Kidney (tissue), 14 donors: ENCODE data around the gene CLEC14A. TPM values are rescaled to one million over a fixed set of nuclear protein-coding genes. Genes with fewer than 3 reads are reported as not detected.
A peak's percentile ranks its signal among the peaks of the same experiment; 100 is the strongest.

Source experiments
- DNase-seq, 5 donors: peaks; one replicate each; pipeline ENCODE4 v3.0.0-alpha.2; 2013 to 2020
- FAIRE-seq: peaks from 2 replicates; lab custom pipeline; 2012; peaks lifted over from hg19 to GRCh38; lab: Jason Lieb, UNC
- H3K27ac ChIP-seq, 2 donors: one replicate each; pipeline ENCODE4 v1.7.0; 2013; ENCODE audit warnings: low read depth in 2 of 2, low read length in 2 of 2, inconsistent platforms in 1 of 2
- H3K27me3 ChIP-seq: one replicate; pipeline ENCODE4 v1.7.1; 2013; ENCODE audit warnings: low read length, inconsistent platforms; ENCODE audit not compliant: control insufficient read depth, insufficient read depth
- H3K36me3 ChIP-seq, 3 donors: one replicate each; pipeline versions ENCODE4 v1.7.0 to v1.7.1; 2013; ENCODE audit warnings: low read length in 3 of 3, control low read depth in 1 of 3, inconsistent platforms in 1 of 3; ENCODE audit not compliant: insufficient read depth in 3 of 3, control insufficient read depth in 2 of 3
- H3K4me1 ChIP-seq, 3 donors: one replicate each; pipeline versions ENCODE4 v1.7.0 to v1.7.1; 2013; ENCODE audit warnings: low read length in 3 of 3, inconsistent platforms in 1 of 3, low read depth in 1 of 3; ENCODE audit not compliant: control insufficient read depth in 2 of 3, insufficient read depth in 2 of 3
- H3K4me3 ChIP-seq, 3 donors: one replicate each; pipeline versions ENCODE4 v1.7.0 to v1.8.1; 2013; ENCODE audit warnings: low read length in 3 of 3, control low read depth in 1 of 3, inconsistent platforms in 1 of 3
- H3K9ac ChIP-seq, 3 donors: one replicate each; pipeline versions ENCODE4 v1.7.0 to v1.7.1; 2013; ENCODE audit warnings: low read length in 3 of 3, control low read depth in 1 of 3, inconsistent platforms in 1 of 3
- H3K9me3 ChIP-seq, 3 donors: one replicate each; pipeline versions ENCODE4 v1.7.0 to v1.7.1; 2013; ENCODE audit warnings: low read length in 3 of 3, control low read depth in 1 of 3, inconsistent platforms in 1 of 3; ENCODE audit not compliant: control insufficient read depth in 2 of 3, insufficient read depth in 1 of 3
- intact Hi-C: fragments of 100-400 bp; cut with DNase I; formaldehyde crosslinking; loops from one replicate; pipeline ENCODE4 v1.11.1; 2022
- polyA plus RNA-seq: library from polyadenylated mRNA; stranded (reverse); fragments of 350-450 nt; fragmentation: Illumina TruSeq; extraction: RNeasy Lipid Tissue Mini Kit (QIAGEN cat#74804); gene quantifications from one replicate; pipeline ENCODE4 v1.2.3, GENCODE V29; 2014; ENCODE audit warnings: low read depth, low replicate concordance; ENCODE audit not compliant: insufficient read depth
- total RNA-seq: library from RNA; stranded (reverse); fragmentation: NEBNext Ultra II Directional; extraction: Animal tissue kit (Norgen Biotek cat#: 25700); gene quantifications from one replicate; pipeline ENCODE4 v1.2.1, GENCODE V29; 2021
- TF ChIP-seq, protein P1 (sequence below): IDR thresholded peaks from 3 replicates; pipeline ENCODE4 v1.5.1; 2012; ENCODE audit warnings: mild to moderate bottlenecking, moderate library complexity, borderline replicate concordance; ENCODE audit not compliant: insufficient read depth; ENCODE audit errors: extremely low read depth
- donor health status: control.
- donor health status: control.
- donor health status: control.
- donor health status: control.
- donor health status: control.
- donor health status: DM: yes; HTN: yes; CAD: no.
- donor health status: Normal renal cell carcinoma (clear cell type).

Gene CLEC14A
- total and polyA plus RNA-seq, 2 donors from 2014 or later = 22.4 to 37.6 TPM

DNA sequence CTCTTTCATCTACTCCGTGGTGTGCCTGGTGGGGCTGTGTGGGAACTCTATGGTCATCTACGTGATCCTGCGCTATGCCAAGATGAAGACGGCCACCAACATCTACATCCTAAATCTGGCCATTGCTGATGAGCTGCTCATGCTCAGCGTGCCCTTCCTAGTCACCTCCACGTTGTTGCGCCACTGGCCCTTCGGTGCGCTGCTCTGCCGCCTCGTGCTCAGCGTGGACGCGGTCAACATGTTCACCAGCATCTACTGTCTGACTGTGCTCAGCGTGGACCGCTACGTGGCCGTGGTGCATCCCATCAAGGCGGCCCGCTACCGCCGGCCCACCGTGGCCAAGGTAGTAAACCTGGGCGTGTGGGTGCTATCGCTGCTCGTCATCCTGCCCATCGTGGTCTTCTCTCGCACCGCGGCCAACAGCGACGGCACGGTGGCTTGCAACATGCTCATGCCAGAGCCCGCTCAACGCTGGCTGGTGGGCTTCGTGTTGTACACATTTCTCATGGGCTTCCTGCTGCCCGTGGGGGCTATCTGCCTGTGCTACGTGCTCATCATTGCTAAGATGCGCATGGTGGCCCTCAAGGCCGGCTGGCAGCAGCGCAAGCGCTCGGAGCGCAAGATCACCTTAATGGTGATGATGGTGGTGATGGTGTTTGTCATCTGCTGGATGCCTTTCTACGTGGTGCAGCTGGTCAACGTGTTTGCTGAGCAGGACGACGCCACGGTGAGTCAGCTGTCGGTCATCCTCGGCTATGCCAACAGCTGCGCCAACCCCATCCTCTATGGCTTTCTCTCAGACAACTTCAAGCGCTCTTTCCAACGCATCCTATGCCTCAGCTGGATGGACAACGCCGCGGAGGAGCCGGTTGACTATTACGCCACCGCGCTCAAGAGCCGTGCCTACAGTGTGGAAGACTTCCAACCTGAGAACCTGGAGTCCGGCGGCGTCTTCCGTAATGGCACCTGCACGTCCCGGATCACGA is 46.0 kb downstream of the CLEC14A start:
- TF ChIP-seq, protein P1, sequence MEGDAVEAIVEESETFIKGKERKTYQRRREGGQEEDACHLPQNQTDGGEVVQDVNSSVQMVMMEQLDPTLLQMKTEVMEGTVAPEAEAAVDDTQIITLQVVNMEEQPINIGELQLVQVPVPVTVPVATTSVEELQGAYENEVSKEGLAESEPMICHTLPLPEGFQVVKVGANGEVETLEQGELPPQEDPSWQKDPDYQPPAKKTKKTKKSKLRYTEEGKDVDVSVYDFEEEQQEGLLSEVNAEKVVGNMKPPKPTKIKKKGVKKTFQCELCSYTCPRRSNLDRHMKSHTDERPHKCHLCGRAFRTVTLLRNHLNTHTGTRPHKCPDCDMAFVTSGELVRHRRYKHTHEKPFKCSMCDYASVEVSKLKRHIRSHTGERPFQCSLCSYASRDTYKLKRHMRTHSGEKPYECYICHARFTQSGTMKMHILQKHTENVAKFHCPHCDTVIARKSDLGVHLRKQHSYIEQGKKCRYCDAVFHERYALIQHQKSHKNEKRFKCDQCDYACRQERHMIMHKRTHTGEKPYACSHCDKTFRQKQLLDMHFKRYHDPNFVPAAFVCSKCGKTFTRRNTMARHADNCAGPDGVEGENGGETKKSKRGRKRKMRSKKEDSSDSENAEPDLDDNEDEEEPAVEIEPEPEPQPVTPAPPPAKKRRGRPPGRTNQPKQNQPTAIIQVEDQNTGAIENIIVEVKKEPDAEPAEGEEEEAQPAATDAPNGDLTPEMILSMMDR = no peak
- FAIRE-seq (no peak), DNase-seq (peak in 4 of 5 donors; percentile 12 to 45 (median 15))
- peaks cover 0 to 20% (median 6%) of the 10 kb centered on the region in 3 donors for H3K4me1 ChIP-seq
- intact Hi-C loops = no loop called here
- peaks cover 32% of the 10 kb centered on the region for H3K27me3 ChIP-seq
- peak overlapping the region in 1 of 3 donors; percentile 11 for H3K9ac ChIP-seq
- no peaks in the 10 kb centered on the region for H3K36me3 ChIP-seq
- no peak overlapping the region for H3K27ac ChIP-seq
- peak overlapping the region; percentile 39 to 61 (median 49) for H3K4me3 ChIP-seq
- peaks cover 0 to 3% (median 0%) of the 10 kb centered on the region in 3 donors for H3K9me3 ChIP-seq

GRCh38 chr14:38208618-38209562 is 47.0 kb downstream of the CLEC14A start:
- peak; percentile 67 to 80 (median 72) for DNase-seq
- Histone ChIP-seq H3K9me3 (peaks cover 0 to 3% (median 0%) of the 10 kb centered on the region in 3 donors), H3K4me1 (peaks cover 0 to 20% (median 6%) of the 10 kb centered on the region in 3 donors), H3K27me3 (peaks cover 32% of the 10 kb centered on the region), H3K4me3 (peak overlapping the region; percentile 44 to 75 (median 49)), H3K27ac (peak overlapping the region; percentile 14 to 75), H3K36me3 (no peaks in the 10 kb centered on the region), H3K9ac (peak overlapping the region in 1 of 3 donors; percentile 53)
- no peak for FAIRE-seq
- intact Hi-C loops = no loop called here
- TF ChIP-seq, protein P1 = no peak

- Histone ChIP-seq H3K4me3 (peak within 1 kb of the TSS; percentile 44 to 75 (median 49)), H3K36me3 (no peaks in the 10 kb centered on the region), H3K27ac (peak within 1 kb of the TSS; percentile 14 to 75), H3K9me3 (peaks cover 0 to 3% (median 0%) of the 10 kb centered on the region in 3 donors), H3K9ac (peak within 1 kb of the TSS in 2 of 3 donors; percentile 21 to 53), H3K27me3 (peaks cover 32% of the 10 kb centered on the region), H3K4me1 (peaks cover 0 to 20% (median 6%) of the 10 kb centered on the region in 3 donors)
- DNase-seq = peak; percentile 36 to 61 (median 48)
- no peak for FAIRE-seq
- TF ChIP-seq, protein P1 = no peak
- intact Hi-C loops = no loop called here
Measured at GRCh38 chr14:38207736-38208617, 47.9 kb downstream of the CLEC14A start, which contains the start of gene SSTR1. SSTR1 (plus strand) TSS chr14:38207904; CDS start chr14:38209390, 1,486 bp downstream.
